ENCODE results near the gene GLRX2.

GLRX2 gene

GRCh38 chr1:193111641-193112090, 6.5 kb upstream of the GLRX2 start:
- DNase-seq, result no peak

- no peak for DNase-seq
Measured at GRCh38 chr1:193110864-193111263, 5.7 kb upstream of the GLRX2 start.

- DNase-seq, result no peak
Measured at GRCh38 chr1:193110246-193110645, 5.0 kb upstream of the GLRX2 start.

GRCh38 chr1:193109619-193110018, 4.4 kb upstream of the GLRX2 start:
- no peak for DNase-seq

- no peak for DNase-seq
Measured at GRCh38 chr1:193108471-193108870, 3.3 kb upstream of the GLRX2 start.

- no peak for DNase-seq
Measured at GRCh38 chr1:193105821-193106177, 585 bp upstream of the GLRX2 start.

- DNase-seq, result peak; percentile 28
Measured at GRCh38 chr1:193104502-193104906, 710 bp downstream of the GLRX2 start.

- DNase-seq, result no peak
Measured at GRCh38 chr1:193103759-193104501, 1.3 kb downstream of the GLRX2 start.

- no peak for DNase-seq
Measured at GRCh38 chr1:193102662-193103061, 2.6 kb downstream of the GLRX2 start.

- no peak for DNase-seq
Measured at GRCh38 chr1:193094112-193094511, 11.1 kb downstream of the GLRX2 start.

- no peak for DNase-seq
Measured at GRCh38 chr1:193090865-193091264, 14.3 kb downstream of the GLRX2 start.

GRCh38 chr1:193087893-193088292, 17.3 kb downstream of the GLRX2 start:
- no peak for DNase-seq

GRCh38 chr1:193086342-193086741, 18.9 kb downstream of the GLRX2 start:
- no peak for DNase-seq

- DNase-seq, result no peak
Measured at GRCh38 chr1:193085263-193085662, 20.0 kb downstream of the GLRX2 start.

GRCh38 chr1:193083365-193084088, 21.7 kb downstream of the GLRX2 start:
- no peak for DNase-seq

- no peak for DNase-seq
Measured at GRCh38 chr1:193079187-193079586, 26.0 kb downstream of the GLRX2 start.

- DNase-seq, result no peak
Measured at GRCh38 chr1:193077991-193078390, 27.2 kb downstream of the GLRX2 start.

- peak; percentile 14 for DNase-seq
Measured at GRCh38 chr1:193070942-193071341, 34.3 kb downstream of the GLRX2 start.

- no peak for DNase-seq
Measured at GRCh38 chr1:193070386-193070753, 34.8 kb downstream of the GLRX2 start.

GRCh38 chr1:193069748-193070385, 35.3 kb downstream of the GLRX2 start:
- no peak for DNase-seq

- no peak for DNase-seq
Measured at GRCh38 chr1:193068013-193068412, 37.2 kb downstream of the GLRX2 start.

- DNase-seq, result no peak
Measured at GRCh38 chr1:193066606-193067005, 38.6 kb downstream of the GLRX2 start.

- DNase-seq, result no peak
Measured at GRCh38 chr1:193065954-193066353, 39.3 kb downstream of the GLRX2 start.

Data from CD4-positive, alpha-beta T cell treated with Interleukin-6 for 4 hours (primary cell).